SU-DHL-6 (cell line): ENCODE results near the gene DOCK9.

Experiments used
- H2AFZ ChIP-seq: fragments of 200-600 bp; sonication (generic); 2 replicates; pipeline ENCODE4 v1.6.1; 2014; ENCODE audit warnings: low read depth, mild to moderate bottlenecking, moderate library complexity, mixed read lengths, antibody characterized with exemption, low read length; ENCODE audit not compliant: severe bottlenecking
- H3F3A ChIP-seq: fragments of 200-600 bp; shearing (Covaris generic); 2 replicates; pipeline ENCODE4 v1.6.0; 2016; ENCODE audit warnings: antibody characterized with exemption, mild to moderate bottlenecking; ENCODE audit not compliant: insufficient read depth
- H3K27ac ChIP-seq: fragments of 200-600 bp; sonication (generic); 2 replicates; pipeline ENCODE4 v1.5.1; 2016; ENCODE audit warnings: low read depth, mild to moderate bottlenecking, low read length, moderate library complexity, mixed read lengths
- H3K27me3 ChIP-seq: fragments of 200-600 bp; sonication (generic), shearing (Covaris generic); 2 replicates; pipeline ENCODE4 v1.6.0; 2014; ENCODE audit warnings: mild to moderate bottlenecking, low read length
- H3K36me3 ChIP-seq: fragments of 200-600 bp; sonication (generic); 2 replicates; pipeline ENCODE4 v1.6.1; 2014; ENCODE audit warnings: mild to moderate bottlenecking, low read length, mixed read lengths
- H3K4me2 ChIP-seq: fragments of 300-600, 200-600 bp; shearing (Covaris generic), sonication (generic); 2 replicates; pipeline ENCODE4 v1.6.0; 2014; ENCODE audit warnings: low read length, low read depth, mild to moderate bottlenecking; ENCODE audit not compliant: poor library complexity, severe bottlenecking
- H3K4me3 ChIP-seq: fragments of 200-600 bp; sonication (generic); 2 replicates; pipeline ENCODE4 v1.5.1; 2014; ENCODE audit warnings: antibody characterized with exemption, low read length, mild to moderate bottlenecking, mixed read lengths; ENCODE audit not compliant: insufficient read depth, poor library complexity, severe bottlenecking
- H3K79me2 ChIP-seq: fragments of 200-600 bp; sonication (generic); 2 replicates; pipeline ENCODE4 v1.6.1; 2014; ENCODE audit warnings: mild to moderate bottlenecking, low read length, moderate library complexity; ENCODE audit not compliant: insufficient read depth
- H3K9ac ChIP-seq: fragments of 200-600 bp; sonication (generic); 2 replicates; pipeline ENCODE4 v1.7.0; 2014; ENCODE audit warnings: mild to moderate bottlenecking, low read length
- H3K9me2 ChIP-seq: fragments of 200-600 bp; sonication (generic); replicated peaks from 2 replicates; pipeline ENCODE4 v1.6.1; 2014; ENCODE audit warnings: low read length; ENCODE audit not compliant: insufficient read depth
- H3K9me3 ChIP-seq: fragments of 200-600 bp; sonication (generic); 2 replicates; pipeline ENCODE4 v1.6.1; 2014; ENCODE audit warnings: low read length, mixed read lengths; ENCODE audit not compliant: insufficient read depth
- H4K20me1 ChIP-seq: fragments of 200-600 bp; sonication (generic); 2 replicates; pipeline ENCODE4 v1.6.1; 2014; ENCODE audit warnings: low read depth, mild to moderate bottlenecking, antibody characterized with exemption, low read length, moderate library complexity, mixed read lengths
- EZH2phosphoT487 ChIP-seq: fragments of 200-600 bp; sonication (generic), shearing (Covaris generic); conservative IDR thresholded peaks from 2 replicates; pipeline ENCODE4 v1.6.1; 2018; ENCODE audit warnings: mild to moderate bottlenecking, antibody characterized with exemption, low read length, moderate library complexity, mixed read lengths
- TF ChIP-seq, protein P1 (sequence below): fragments of 200-600 bp; sonication (generic); IDR thresholded peaks from one replicate; pipeline ENCODE4 v1.5.1; 2017; ENCODE audit warnings: antibody characterized with exemption, mild to moderate bottlenecking, low read length, moderate library complexity; ENCODE audit not compliant: insufficient read depth, poor library complexity, severe bottlenecking

Gene DOCK9

DNA sequence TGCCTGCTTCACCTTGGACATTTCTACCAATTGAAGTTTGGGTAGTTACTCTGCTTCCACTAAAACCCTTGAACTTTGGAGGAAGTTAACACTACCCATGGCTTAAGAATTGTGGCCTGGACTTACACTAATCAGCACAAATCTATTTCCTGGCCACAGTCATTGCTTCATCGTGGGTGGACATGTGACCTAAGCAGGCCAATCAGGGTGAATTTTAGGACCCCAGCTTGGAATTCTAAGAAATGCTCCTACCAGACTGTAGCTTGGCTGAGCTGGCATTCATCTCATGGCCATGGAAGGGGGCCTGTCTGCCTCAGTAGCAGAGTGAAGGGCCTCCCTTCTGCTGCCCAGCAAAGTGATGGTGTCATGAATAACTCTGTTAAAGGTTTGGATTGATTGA lies 167.1 kb downstream of the DOCK9 start:
- H4K20me1 ChIP-seq, result no peaks in the 10 kb centered on the region
- H3K9me3 ChIP-seq, result no peaks in the 10 kb centered on the region
- no peak overlapping the region for H3K9ac ChIP-seq
- H3K4me2 ChIP-seq, result no peak overlapping the region
- no peaks in the 10 kb centered on the region for H3K79me2 ChIP-seq
- no peak overlapping the region for H3K4me3 ChIP-seq
- H2AFZ ChIP-seq, result no peak overlapping the region
- H3F3A ChIP-seq, result no peaks in the 10 kb centered on the region
- H3K36me3 ChIP-seq, result no peaks in the 10 kb centered on the region
- no peaks in the 10 kb centered on the region for H3K9me2 ChIP-seq
- TF ChIP-seq EZH2phosphoT487, result no peak
- H3K27me3 ChIP-seq, result no peaks in the 10 kb centered on the region
- H3K27ac ChIP-seq, result no peak overlapping the region

DNA sequence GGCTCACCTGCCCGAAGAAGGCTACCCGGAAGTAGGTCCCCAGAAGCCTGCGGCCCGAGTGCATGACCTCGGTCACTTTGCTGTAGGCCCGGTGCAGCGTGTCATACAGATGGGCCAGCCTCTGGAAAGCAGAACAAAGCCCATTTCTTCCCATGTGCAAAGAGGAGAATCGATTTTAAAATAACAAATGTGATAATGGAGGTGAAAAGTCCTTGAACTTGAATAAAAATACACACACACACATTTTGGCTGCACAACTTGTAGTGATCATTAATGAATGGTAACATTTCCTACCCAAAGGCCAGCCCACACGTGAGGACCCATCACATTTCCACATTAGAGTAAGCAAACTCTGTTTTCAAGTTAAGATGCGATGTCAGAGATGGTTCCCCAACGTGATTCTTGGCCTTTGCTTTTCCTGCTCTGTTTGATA lies 168.5 kb downstream of the DOCK9 start:
- Histone ChIP-seq H3F3A (no peaks in the 10 kb centered on the region), H3K79me2 (no peaks in the 10 kb centered on the region), H3K4me2 (no peak overlapping the region), H4K20me1 (no peaks in the 10 kb centered on the region), H2AFZ (no peak overlapping the region), H3K27ac (no peak overlapping the region), H3K9ac (no peak overlapping the region), H3K36me3 (no peaks in the 10 kb centered on the region), H3K9me3 (no peaks in the 10 kb centered on the region), H3K4me3 (no peak overlapping the region), H3K9me2 (no peaks in the 10 kb centered on the region), H3K27me3 (no peaks in the 10 kb centered on the region)
- TF ChIP-seq EZH2phosphoT487, result no peak
- TF ChIP-seq, protein P1, sequence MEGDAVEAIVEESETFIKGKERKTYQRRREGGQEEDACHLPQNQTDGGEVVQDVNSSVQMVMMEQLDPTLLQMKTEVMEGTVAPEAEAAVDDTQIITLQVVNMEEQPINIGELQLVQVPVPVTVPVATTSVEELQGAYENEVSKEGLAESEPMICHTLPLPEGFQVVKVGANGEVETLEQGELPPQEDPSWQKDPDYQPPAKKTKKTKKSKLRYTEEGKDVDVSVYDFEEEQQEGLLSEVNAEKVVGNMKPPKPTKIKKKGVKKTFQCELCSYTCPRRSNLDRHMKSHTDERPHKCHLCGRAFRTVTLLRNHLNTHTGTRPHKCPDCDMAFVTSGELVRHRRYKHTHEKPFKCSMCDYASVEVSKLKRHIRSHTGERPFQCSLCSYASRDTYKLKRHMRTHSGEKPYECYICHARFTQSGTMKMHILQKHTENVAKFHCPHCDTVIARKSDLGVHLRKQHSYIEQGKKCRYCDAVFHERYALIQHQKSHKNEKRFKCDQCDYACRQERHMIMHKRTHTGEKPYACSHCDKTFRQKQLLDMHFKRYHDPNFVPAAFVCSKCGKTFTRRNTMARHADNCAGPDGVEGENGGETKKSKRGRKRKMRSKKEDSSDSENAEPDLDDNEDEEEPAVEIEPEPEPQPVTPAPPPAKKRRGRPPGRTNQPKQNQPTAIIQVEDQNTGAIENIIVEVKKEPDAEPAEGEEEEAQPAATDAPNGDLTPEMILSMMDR, result no peak

DNA sequence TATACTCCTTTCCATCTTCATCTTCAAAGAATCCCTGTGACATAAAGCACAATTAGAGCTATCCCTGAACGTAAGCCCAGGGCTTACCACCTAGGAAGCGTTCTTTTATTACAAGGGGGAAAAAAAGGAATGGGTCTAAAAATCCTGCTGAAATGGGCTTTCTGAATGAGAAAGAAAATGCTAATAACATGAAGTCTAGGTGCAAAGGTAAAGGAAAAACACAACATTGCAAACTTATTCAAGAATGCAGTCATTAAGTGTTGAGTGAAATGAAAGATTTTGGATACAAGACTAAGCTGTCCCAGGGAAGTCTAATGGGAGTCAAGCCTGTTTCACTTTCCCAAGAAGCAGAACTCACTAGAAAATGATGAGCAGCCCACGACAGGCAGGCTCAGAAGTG lies 170.1 kb downstream of the DOCK9 start:
- Histone ChIP-seq H3K9me3 (no peaks in the 10 kb centered on the region), H3F3A (no peaks in the 10 kb centered on the region), H3K4me2 (no peak overlapping the region), H3K79me2 (no peaks in the 10 kb centered on the region), H3K27ac (no peak overlapping the region), H4K20me1 (no peaks in the 10 kb centered on the region), H3K9me2 (no peaks in the 10 kb centered on the region), H2AFZ (no peak overlapping the region), H3K4me3 (no peak overlapping the region), H3K36me3 (no peaks in the 10 kb centered on the region), H3K27me3 (no peaks in the 10 kb centered on the region), H3K9ac (no peak overlapping the region)
- no peak for TF ChIP-seq EZH2phosphoT487
- TF ChIP-seq, protein P1, result no peak

DNA sequence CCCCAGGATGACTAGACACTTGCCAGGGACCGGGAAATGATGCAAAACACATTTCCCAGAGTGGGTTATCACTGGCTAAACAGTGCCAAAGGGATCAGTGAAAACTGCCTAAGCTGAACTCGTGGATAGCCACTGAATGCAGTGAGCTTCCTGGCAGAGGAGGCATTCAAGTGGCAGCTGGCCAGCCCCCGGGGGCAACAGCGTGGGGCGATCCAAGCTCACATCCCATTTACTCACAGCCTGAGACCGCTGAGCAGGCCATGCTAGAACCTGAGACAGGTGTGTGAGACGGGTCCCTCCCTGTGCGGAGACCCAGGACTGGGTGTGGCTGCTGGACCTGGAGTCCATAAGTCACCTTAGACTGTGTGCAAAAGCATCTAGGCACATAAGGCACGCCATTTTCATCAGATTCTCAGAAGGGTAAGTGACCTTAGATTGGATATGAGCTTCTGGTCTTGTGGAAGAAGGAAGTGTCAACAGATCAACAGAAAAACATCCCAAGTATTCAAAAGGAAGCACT lies 173.5 kb downstream of the DOCK9 start:
- Histone ChIP-seq H3K27ac (no peak overlapping the region), H3K27me3 (no peaks in the 10 kb centered on the region), H3K36me3 (no peaks in the 10 kb centered on the region), H3F3A (no peaks in the 10 kb centered on the region), H4K20me1 (no peaks in the 10 kb centered on the region), H3K9me2 (no peaks in the 10 kb centered on the region), H3K79me2 (no peaks in the 10 kb centered on the region), H3K4me2 (no peak overlapping the region), H3K4me3 (no peak overlapping the region), H3K9ac (no peak overlapping the region), H2AFZ (no peak overlapping the region), H3K9me3 (no peaks in the 10 kb centered on the region)
- TF ChIP-seq, protein P1, result no peak
- no peak for TF ChIP-seq EZH2phosphoT487
